CD4-positive, alpha-beta T cell treated with Interferon alpha-2 for 1 hour (primary cell): ENCODE data around the gene NGFR.
"Not testable (repeated sequence)": the region's sequence is repeated elsewhere in the genome, so short reads cannot be mapped to it uniquely, and the experiment has no call there.

Experiments used
- DNase-seq, 2 donors: peaks; one replicate each; pipeline ENCODE4 v3.0.0-alpha.2; 2020 to 2022

The NGFR gene

DNA sequence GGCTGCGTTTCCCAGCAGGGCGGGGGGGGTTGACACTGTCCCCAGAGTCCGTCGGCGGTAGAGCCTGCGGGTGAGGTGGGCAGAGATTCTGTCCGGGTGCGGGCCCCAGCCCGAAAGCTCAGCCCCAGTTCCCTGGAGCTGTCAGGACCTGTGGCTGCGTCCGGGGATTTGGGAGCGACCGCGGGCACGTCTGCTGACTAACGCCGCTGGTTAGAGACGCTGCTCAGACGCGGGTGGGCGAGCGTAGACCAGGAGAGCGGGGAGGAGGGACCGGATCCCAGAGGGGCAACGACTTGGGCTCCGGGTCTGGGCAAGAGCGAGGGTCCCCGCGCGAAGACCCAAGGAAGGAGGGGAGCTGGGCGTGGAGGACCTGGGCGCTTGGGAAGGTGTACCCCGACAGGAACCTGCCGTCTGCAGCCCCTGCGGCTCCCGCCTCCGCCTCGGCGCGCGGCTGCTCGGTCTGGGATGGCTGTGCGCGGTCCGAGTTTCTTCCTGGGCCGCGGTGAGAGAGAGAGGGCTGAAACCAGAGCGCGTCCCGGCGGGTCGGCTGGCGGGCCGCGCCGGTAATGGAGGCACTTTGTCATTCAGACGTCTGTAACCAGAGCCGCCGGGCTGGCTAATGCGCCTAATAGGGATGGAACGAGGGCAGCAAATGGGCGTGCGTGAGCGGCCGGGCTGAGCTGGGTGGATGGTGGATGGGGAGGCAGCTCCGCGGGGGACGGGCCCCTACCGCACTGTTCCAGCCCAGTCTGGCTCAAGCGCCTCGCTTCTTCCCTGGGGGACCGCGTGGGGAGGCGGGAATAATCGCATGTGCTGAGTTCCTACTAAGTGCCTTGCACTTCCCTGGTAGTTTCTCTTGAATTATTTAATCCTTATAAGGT lies 2.3 kb downstream of the NGFR start:
- peak in 1 of 2 donors; percentile 19 for DNase-seq

GRCh38 chr17:49498029-49498615 lies 3.0 kb downstream of the NGFR start:
- DNase-seq = no peak

DNA sequence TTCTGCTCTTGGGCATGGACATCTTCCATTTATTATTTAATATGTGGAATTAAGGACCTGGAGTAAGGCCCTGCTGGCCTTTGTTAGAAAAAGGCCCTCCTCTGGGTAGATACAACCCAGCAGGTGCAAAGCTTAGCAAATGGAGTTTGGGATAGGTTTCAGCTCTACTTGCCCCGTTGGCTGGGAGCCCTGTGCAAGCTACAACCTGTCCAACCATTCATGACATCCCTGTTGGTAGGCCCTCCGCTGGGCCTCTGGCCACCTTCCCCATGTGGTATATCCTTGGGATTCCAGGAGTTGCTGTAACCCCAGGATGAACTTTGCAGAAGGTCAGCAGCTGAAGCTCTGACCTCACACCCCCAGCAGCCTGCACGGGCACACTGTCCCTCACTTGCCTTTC lies 6.4 kb downstream of the NGFR start:
- no peak for DNase-seq

DNA sequence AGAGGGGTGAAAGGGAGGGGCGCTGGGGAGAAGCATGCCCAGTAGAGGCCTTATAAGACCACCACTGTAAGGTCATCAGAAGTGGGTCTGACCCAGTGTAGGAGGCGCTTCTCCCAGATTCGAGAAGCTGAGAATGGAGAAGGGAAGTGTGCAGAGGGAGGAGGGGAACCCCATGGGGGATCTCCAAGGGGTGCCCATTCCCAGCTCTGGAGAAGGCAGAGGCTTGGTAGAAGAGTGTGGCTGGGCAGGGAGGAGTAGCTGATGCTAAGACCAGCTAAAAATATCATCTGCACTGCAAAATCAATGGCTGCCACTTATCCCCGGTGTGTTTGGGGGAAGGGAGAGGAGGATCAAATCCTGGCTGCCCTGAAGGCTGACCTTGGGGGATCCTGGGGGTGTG lies 7.2 kb downstream of the NGFR start:
- DNase-seq = no peak

GRCh38 chr17:49502680-49503079 lies 7.6 kb downstream of the NGFR start:
- not testable (repeated sequence) for DNase-seq

DNA sequence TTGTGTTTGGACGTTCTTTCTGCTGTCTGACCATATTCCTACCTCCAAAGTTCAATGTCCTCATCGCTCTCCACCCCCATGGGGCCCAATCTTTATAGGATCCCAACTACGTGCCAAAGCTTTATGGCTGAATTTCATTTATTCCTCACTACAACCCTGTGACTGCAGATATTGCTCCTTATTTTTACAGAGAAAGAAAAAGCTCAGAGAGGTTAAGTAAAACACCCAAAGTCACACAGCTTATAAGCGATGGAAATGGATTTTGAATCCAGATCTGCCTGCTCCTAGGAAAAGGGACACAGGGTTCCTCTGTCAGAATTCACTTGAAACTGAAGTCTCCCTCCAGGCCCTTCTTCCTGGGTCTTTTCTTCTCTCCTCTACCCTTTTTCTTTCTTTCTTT lies 9.3 kb downstream of the NGFR start:
- DNase-seq = no peak

DNA sequence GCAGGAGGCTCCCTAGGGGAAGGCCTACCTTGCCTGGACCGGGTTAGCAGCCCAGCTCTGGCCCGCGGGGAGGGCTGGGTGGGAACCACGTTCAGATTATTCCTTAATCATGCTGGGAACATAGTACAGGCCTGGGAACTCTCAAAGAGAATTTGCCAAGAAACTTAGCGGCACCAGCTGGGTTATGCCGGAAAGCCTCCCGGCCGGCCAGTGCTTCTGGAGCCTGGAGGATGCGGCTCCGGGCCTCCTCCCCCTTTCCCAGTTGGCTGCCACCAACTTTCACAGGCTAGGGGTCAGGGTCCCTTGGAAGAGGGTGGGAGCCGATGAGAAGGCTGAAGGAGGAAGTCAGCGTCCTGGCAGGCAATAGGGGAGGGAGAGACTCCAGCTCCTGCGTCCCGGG lies 10.8 kb downstream of the NGFR start:
- no peak for DNase-seq

DNA sequence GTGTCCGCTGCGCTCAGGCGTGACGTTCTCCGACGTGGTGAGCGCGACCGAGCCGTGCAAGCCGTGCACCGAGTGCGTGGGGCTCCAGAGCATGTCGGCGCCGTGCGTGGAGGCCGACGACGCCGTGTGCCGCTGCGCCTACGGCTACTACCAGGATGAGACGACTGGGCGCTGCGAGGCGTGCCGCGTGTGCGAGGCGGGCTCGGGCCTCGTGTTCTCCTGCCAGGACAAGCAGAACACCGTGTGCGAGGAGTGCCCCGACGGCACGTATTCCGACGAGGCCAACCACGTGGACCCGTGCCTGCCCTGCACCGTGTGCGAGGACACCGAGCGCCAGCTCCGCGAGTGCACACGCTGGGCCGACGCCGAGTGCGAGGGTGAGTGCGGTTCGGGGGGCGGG lies 11.2 kb downstream of the NGFR start:
- DNase-seq = no peak

DNA sequence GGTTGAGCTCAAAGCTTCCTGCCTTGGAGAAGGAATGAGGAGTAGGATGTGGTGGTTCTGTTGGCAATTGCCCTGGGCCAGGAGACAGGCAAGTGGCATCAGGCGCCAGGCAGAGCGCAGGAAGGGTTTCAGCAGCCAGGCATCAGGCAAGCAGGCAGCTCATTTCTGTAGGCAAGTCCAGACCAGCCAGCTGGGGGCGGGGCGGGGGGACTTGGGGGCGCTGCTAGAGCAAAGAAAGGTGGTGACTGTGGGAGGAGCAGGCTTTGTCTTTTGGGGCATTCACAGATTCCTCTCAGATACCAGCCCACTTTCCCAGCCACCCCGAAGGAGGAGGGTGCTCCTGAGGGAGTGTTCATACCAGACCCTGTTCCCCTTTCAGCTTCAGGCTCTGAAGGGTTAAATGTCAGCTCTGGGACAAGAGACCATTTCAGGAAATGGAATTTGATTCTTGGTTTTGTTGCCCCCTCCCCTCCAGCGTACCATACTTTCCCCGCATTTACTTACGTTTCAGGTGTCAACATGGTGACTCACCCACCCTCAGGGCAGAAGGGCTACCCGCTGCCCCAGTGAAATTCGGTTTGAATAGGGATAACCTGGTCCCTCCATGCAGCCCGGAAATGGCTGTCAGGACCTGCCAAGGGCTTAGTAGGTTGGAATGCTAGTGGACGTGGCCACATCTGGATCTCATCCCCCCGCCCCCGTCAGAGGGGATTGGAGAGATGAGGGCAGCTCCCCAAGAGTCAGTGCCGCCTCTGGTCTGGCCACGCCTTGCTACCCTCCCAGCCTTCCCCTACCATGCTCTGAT lies 13.2 kb downstream of the NGFR start:
- no peak for DNase-seq

DNA sequence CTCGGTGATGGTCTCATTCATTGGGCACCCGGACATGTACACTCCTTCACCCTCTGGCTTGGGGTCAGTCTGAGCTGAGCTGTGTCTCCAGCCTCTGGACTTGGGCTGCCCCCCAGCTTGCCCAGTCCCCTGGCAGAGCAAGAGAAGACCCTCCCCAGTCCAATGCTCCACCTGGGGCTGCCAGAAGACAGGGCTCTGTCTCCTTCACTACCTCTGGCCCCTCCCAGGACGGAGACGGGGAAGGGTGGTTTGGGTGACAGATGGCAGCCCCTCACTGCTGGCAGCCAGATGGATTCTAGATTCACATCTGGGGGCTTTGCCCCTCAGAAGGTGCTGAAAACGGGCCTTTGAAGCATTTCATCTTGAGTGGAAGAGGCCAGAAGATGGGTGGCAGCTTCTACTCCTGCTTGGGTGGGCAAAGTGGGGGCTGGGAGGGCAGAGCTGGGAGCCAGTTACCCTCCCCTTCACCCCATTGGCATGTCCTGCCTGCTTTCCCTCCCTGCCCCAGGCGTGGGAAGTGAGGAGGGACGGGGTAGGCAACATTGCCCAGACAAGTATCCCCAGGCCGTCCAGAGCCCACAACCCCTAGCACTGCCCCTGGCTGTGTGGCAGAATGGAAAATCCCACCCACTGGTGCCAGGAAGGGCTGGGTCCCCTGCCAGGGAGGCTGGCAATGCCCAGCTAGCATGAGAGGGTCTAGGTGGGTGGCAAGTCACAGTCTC lies 13.9 kb downstream of the NGFR start:
- no peak for DNase-seq

- DNase-seq = no peak
These were observed 14.5 kb downstream of the NGFR start for GRCh38 chr17:49509588-49509917.

- no peak for DNase-seq
These were observed 15.1 kb downstream of the NGFR start for GRCh38 chr17:49510059-49510719.

- DNase-seq = no peak
These were observed 15.6 kb downstream of the NGFR start for GRCh38 chr17:49510720-49511110.

- no peak for DNase-seq
These were observed 16.7 kb downstream of the NGFR start for GRCh38 chr17:49511810-49512209.

DNA sequence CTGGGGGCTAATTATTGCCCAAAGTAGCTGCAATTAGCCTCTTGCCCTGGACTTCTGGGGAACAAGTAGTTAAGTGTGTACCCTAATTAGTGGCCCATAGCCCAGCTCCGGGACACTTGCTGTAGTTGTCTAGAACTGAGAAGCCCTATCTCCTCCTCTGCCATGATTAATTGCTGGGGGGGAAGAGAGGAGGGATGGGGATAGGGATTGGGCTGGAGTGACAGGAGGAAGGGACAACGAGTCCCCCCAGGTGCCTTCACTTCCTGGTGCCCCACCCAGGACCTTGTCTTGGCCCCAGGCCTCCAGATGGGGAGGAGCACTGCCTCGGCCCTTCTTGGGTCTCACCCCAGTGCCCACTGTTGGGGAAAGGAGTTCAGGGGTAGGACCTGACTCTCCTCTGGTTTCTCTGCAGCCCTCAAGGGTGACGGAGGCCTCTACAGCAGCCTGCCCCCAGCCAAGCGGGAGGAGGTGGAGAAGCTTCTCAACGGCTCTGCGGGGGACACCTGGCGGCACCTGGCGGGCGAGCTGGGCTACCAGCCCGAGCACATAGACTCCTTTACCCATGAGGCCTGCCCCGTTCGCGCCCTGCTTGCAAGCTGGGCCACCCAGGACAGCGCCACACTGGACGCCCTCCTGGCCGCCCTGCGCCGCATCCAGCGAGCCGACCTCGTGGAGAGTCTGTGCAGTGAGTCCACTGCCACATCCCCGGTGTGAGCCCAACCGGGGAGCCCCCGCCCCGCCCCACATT lies 17.4 kb downstream of the NGFR start:
- DNase-seq = no peak

DNA sequence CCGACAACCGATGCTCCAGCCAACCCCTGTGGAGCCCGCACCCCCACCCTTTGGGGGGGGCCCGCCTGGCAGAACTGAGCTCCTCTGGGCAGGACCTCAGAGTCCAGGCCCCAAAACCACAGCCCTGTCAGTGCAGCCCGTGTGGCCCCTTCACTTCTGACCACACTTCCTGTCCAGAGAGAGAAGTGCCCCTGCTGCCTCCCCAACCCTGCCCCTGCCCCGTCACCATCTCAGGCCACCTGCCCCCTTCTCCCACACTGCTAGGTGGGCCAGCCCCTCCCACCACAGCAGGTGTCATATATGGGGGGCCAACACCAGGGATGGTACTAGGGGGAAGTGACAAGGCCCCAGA lies 17.9 kb downstream of the NGFR start:
- DNase-seq = no peak

DNA sequence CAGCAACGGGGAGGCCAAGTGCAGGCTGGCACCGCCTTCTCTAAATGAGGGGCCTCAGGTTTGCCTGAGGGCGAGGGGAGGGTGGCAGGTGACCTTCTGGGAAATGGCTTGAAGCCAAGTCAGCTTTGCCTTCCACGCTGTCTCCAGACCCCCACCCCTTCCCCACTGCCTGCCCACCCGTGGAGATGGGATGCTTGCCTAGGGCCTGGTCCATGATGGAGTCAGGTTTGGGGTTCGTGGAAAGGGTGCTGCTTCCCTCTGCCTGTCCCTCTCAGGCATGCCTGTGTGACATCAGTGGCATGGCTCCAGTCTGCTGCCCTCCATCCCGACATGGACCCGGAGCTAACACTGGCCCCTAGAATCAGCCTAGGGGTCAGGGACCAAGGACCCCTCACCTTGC lies 18.5 kb downstream of the NGFR start:
- no peak for DNase-seq

GRCh38 chr17:49514071-49514721 lies 19.1 kb downstream of the NGFR start:
- no peak for DNase-seq

- DNase-seq = peak in 1 of 2 donors; percentile 9
These were observed 20.2 kb downstream of the NGFR start for GRCh38 chr17:49515196-49515770.

DNA sequence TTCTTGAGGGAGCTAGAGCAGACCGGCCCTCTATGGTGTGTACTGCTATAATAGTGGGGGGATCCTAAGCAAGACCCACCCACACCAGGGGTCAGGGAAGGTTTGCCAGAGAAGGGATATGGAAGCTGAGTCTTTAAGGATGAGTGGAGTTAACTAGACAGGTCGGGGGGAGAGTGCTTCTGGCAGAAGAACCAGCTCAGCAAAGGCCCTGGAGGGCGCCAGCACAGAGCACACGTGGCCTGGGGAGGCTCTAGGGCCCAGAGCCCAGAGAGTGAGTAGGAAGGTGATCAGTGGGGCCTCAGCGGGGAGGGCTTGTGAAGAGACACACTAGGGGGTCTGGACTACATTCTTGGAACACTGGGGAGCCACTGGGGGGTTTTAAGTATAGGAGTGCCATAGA lies 21.1 kb downstream of the NGFR start:
- no peak for DNase-seq
